ENCODE results near the gene MBD6. TPM values are rescaled to one million over a fixed set of nuclear protein-coding genes. Genes with fewer than 3 reads are reported as not detected.
"Not testable (repeated sequence)": the region's sequence is repeated elsewhere in the genome, so short reads cannot be mapped to it uniquely, and the experiment has no call there.

The MBD6 gene
- total RNA-seq, 1 donor from 2014 or later, result 2.6 TPM

- peak within 1 kb of the TSS; percentile 86 to 93 (median 86) for H3K9ac ChIP-seq (ENCODE audit: low read depth in 1 of 3, low read length in 3 of 3)
- H3K27me3 ChIP-seq (ENCODE audit: control insufficient read depth in 3 of 3, insufficient read depth in 3 of 3, low read length in 3 of 3), result peaks cover 0 to 2% (median 0%) of the 10 kb centered on the region in 3 donors
- H3K27ac ChIP-seq (ENCODE audit: low read depth, low read length), result peak within 1 kb of the TSS; percentile 54
- no peaks in the 10 kb centered on the region for H3K9me3 ChIP-seq (ENCODE audit: control insufficient read depth in 3 of 3, low read length in 3 of 3)
- H3K4me3 ChIP-seq (ENCODE audit: low read length in 3 of 3), result peak within 1 kb of the TSS; percentile 91 to 97 (median 96)
- H3K36me3 ChIP-seq (ENCODE audit: control insufficient read depth in 3 of 3, insufficient read depth in 3 of 3, low read length in 3 of 3), result peaks cover 24 to 32% (median 28%) of the 10 kb centered on the region in 3 donors
- H3K4me1 ChIP-seq (ENCODE audit: control insufficient read depth in 3 of 3, insufficient read depth in 3 of 3, low read length in 3 of 3), result peaks cover 11 to 16% (median 13%) of the 10 kb centered on the region in 3 donors
Observed at GRCh38 chr12:57487597-57488401, 34.8 kb upstream of the MBD6 start, which contains the start of gene MARS1. TSS of gene MARS1 (plus strand) at chr12:57488068. CDS start at chr12:57488091, 23 bp downstream.

GRCh38 chr12:57488402-57489156 is 34.0 kb upstream of the MBD6 start:
- Histone ChIP-seq H3K4me1 (ENCODE audit: control insufficient read depth in 3 of 3, insufficient read depth in 3 of 3, low read length in 3 of 3) (peaks cover 11 to 16% (median 13%) of the 10 kb centered on the region in 3 donors), H3K27ac (ENCODE audit: low read depth, low read length) (peak overlapping the region; percentile 54), H3K9ac (ENCODE audit: low read depth in 1 of 3, low read length in 3 of 3) (peak overlapping the region; percentile 86 to 93 (median 86)), H3K27me3 (ENCODE audit: control insufficient read depth in 3 of 3, insufficient read depth in 3 of 3, low read length in 3 of 3) (peaks cover 0 to under 1% (median 0%) of the 10 kb centered on the region in 3 donors), H3K36me3 (ENCODE audit: control insufficient read depth in 3 of 3, insufficient read depth in 3 of 3, low read length in 3 of 3) (peaks cover 25 to 35% (median 30%) of the 10 kb centered on the region in 3 donors), H3K9me3 (ENCODE audit: control insufficient read depth in 3 of 3, low read length in 3 of 3) (no peaks in the 10 kb centered on the region), H3K4me3 (ENCODE audit: low read length in 3 of 3) (peak overlapping the region; percentile 91 to 97 (median 96))

GRCh38 chr12:57489157-57489641 is 33.4 kb upstream of the MBD6 start:
- Histone ChIP-seq H3K27ac (ENCODE audit: low read depth, low read length) (no peak overlapping the region), H3K4me3 (ENCODE audit: low read length in 3 of 3) (peak overlapping the region; percentile 91 to 97 (median 96)), H3K9ac (ENCODE audit: low read depth in 1 of 3, low read length in 3 of 3) (peak overlapping the region; percentile 4 to 86 (median 86)), H3K27me3 (ENCODE audit: control insufficient read depth in 3 of 3, insufficient read depth in 3 of 3, low read length in 3 of 3) (no peaks in the 10 kb centered on the region), H3K4me1 (ENCODE audit: control insufficient read depth in 3 of 3, insufficient read depth in 3 of 3, low read length in 3 of 3) (peaks cover 11 to 16% (median 13%) of the 10 kb centered on the region in 3 donors), H3K36me3 (ENCODE audit: control insufficient read depth in 3 of 3, insufficient read depth in 3 of 3, low read length in 3 of 3) (peaks cover 25 to 35% (median 30%) of the 10 kb centered on the region in 3 donors), H3K9me3 (ENCODE audit: control insufficient read depth in 3 of 3, low read length in 3 of 3) (no peaks in the 10 kb centered on the region)

GRCh38 chr12:57490126-57490525 is 32.5 kb upstream of the MBD6 start:
- H3K27ac ChIP-seq (ENCODE audit: low read depth, low read length), result no peak overlapping the region
- H3K4me1 ChIP-seq (ENCODE audit: control insufficient read depth in 3 of 3, insufficient read depth in 3 of 3, low read length in 3 of 3), result peaks cover 11 to 16% (median 13%) of the 10 kb centered on the region in 3 donors
- H3K36me3 ChIP-seq (ENCODE audit: control insufficient read depth in 3 of 3, insufficient read depth in 3 of 3, low read length in 3 of 3), result peaks cover 25 to 35% (median 30%) of the 10 kb centered on the region in 3 donors
- H3K9ac ChIP-seq (ENCODE audit: low read depth in 1 of 3, low read length in 3 of 3), result peak overlapping the region in 1 of 3 donors; percentile 5
- no peaks in the 10 kb centered on the region for H3K9me3 ChIP-seq (ENCODE audit: control insufficient read depth in 3 of 3, low read length in 3 of 3)
- no peaks in the 10 kb centered on the region for H3K27me3 ChIP-seq (ENCODE audit: control insufficient read depth in 3 of 3, insufficient read depth in 3 of 3, low read length in 3 of 3)
- H3K4me3 ChIP-seq (ENCODE audit: low read length in 3 of 3), result no peak overlapping the region

GRCh38 chr12:57491393-57492280 is 31.0 kb upstream of the MBD6 start:
- H3K27ac ChIP-seq (ENCODE audit: low read depth, low read length), result no peak overlapping the region
- H3K9me3 ChIP-seq (ENCODE audit: control insufficient read depth in 3 of 3, low read length in 3 of 3), result no peaks in the 10 kb centered on the region
- no peak overlapping the region for H3K4me3 ChIP-seq (ENCODE audit: low read length in 3 of 3)
- no peaks in the 10 kb centered on the region for H3K27me3 ChIP-seq (ENCODE audit: control insufficient read depth in 3 of 3, insufficient read depth in 3 of 3, low read length in 3 of 3)
- H3K9ac ChIP-seq (ENCODE audit: low read depth in 1 of 3, low read length in 3 of 3), result no peak overlapping the region
- H3K4me1 ChIP-seq (ENCODE audit: control insufficient read depth in 3 of 3, insufficient read depth in 3 of 3, low read length in 3 of 3), result peaks cover 11 to 16% (median 13%) of the 10 kb centered on the region in 3 donors
- peaks cover 25 to 35% (median 30%) of the 10 kb centered on the region in 3 donors for H3K36me3 ChIP-seq (ENCODE audit: control insufficient read depth in 3 of 3, insufficient read depth in 3 of 3, low read length in 3 of 3)

GRCh38 chr12:57495051-57495701 is 27.4 kb upstream of the MBD6 start:
- peaks cover 24 to 46% (median 36%) of the 10 kb centered on the region in 3 donors for H3K36me3 ChIP-seq (ENCODE audit: control insufficient read depth in 3 of 3, insufficient read depth in 3 of 3, low read length in 3 of 3)
- not testable (repeated sequence) for H3K4me1 ChIP-seq (ENCODE audit: control insufficient read depth in 3 of 3, insufficient read depth in 3 of 3, low read length in 3 of 3); H3K27me3 ChIP-seq (ENCODE audit: control insufficient read depth in 3 of 3, insufficient read depth in 3 of 3, low read length in 3 of 3); H3K27ac ChIP-seq (ENCODE audit: low read depth, low read length); H3K9ac ChIP-seq (ENCODE audit: low read depth in 1 of 3, low read length in 3 of 3); H3K9me3 ChIP-seq (ENCODE audit: control insufficient read depth in 3 of 3, low read length in 3 of 3); H3K4me3 ChIP-seq (ENCODE audit: low read length in 3 of 3)

GRCh38 chr12:57496822-57497221 is 25.8 kb upstream of the MBD6 start:
- Histone ChIP-seq H3K9ac (ENCODE audit: low read depth in 1 of 3, low read length in 3 of 3) (no peak overlapping the region), H3K9me3 (ENCODE audit: control insufficient read depth in 3 of 3, low read length in 3 of 3) (no peaks in the 10 kb centered on the region), H3K27me3 (ENCODE audit: control insufficient read depth in 3 of 3, insufficient read depth in 3 of 3, low read length in 3 of 3) (no peaks in the 10 kb centered on the region), H3K4me1 (ENCODE audit: control insufficient read depth in 3 of 3, insufficient read depth in 3 of 3, low read length in 3 of 3) (no peaks in the 10 kb centered on the region), H3K36me3 (ENCODE audit: control insufficient read depth in 3 of 3, insufficient read depth in 3 of 3, low read length in 3 of 3) (peaks cover 22 to 46% (median 37%) of the 10 kb centered on the region in 3 donors), H3K27ac (ENCODE audit: low read depth, low read length) (no peak overlapping the region), H3K4me3 (ENCODE audit: low read length in 3 of 3) (no peak overlapping the region)

GRCh38 chr12:57497223-57498131 is 25.1 kb upstream of the MBD6 start:
- Histone ChIP-seq H3K9me3 (ENCODE audit: control insufficient read depth in 3 of 3, low read length in 3 of 3) (no peaks in the 10 kb centered on the region), H3K27ac (ENCODE audit: low read depth, low read length) (no peak overlapping the region), H3K9ac (ENCODE audit: low read depth in 1 of 3, low read length in 3 of 3) (no peak overlapping the region), H3K4me3 (ENCODE audit: low read length in 3 of 3) (no peak overlapping the region), H3K36me3 (ENCODE audit: control insufficient read depth in 3 of 3, insufficient read depth in 3 of 3, low read length in 3 of 3) (peaks cover 28 to 49% (median 41%) of the 10 kb centered on the region in 3 donors), H3K4me1 (ENCODE audit: control insufficient read depth in 3 of 3, insufficient read depth in 3 of 3, low read length in 3 of 3) (no peaks in the 10 kb centered on the region), H3K27me3 (ENCODE audit: control insufficient read depth in 3 of 3, insufficient read depth in 3 of 3, low read length in 3 of 3) (no peaks in the 10 kb centered on the region)
